NCI-H2196 (cell line): ENCODE results near the gene PLG.
"Not testable (repeated sequence)": the region's sequence is repeated elsewhere in the genome, so short reads cannot be mapped to it uniquely, and the experiment has no call there.

Source experiments
- DNase-seq: peaks from one replicate; lab custom pipeline; 2025; ENCODE audit not compliant: unreplicated experiment; lab: John Stamatoyannopoulos, UW

The PLG gene

GRCh38 chr6:160774399-160774798, 72.4 kb downstream of the PLG start:
- DNase-seq, result no peak

DNA sequence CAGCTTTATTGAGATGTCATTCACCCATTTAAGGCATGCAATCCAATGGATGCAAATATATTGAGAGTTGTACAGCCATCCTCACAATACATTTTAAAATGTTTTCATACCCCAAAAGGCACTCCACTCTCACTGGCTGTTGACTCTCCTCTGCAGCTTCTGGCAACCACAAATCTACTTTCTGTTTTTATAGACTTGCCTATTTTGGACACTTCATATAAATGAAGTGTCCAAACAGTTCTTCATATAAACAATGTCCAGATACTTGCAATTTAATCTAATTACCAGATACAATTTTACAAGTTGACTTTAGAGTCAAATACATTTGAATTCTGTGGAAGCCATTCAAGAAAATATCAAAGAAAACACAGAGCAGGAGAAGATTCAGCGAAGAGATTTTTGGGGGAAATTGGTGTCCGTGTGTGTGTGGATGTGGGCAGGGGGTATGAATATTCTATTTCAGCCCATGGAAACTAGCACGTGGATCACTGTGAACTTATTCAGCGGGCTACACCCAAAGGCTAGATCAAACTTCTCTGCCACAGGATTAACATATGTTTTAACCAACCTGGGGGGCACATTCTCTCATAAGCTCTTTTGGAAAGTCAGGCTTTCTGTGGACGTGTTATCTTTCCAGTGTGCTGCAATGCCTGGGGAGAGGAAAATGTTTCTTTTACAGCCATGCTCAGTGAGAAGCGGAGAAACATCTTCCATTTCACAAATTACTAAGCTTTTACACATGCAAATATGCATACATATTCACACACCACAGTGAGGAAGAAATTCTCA, 73.9 kb downstream of the PLG start:
- DNase-seq, result no peak

- not testable (repeated sequence) for DNase-seq
Observed at GRCh38 chr6:160779095-160779494, 77.1 kb downstream of the PLG start.

GRCh38 chr6:160780656-160781055, 78.6 kb downstream of the PLG start:
- DNase-seq, result not testable (repeated sequence)

DNA sequence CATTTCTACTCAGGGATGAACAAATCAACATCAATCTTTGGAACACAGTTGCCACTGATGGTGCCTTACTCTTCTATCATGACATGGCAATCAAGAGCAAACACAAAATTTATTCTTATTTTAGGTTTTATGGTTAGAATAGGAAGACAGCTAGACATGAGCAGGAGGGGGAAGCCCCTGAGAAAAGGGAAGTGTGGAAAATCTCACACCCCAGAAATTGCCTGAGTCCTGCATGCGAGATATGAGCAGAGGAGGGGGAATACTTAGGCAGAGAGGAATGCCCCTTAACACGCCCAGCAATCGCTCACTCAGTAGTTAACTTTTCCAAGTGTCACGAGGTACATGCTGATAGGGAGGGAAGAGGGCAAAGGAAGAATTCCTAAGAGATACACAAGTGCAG, 79.3 kb downstream of the PLG start:
- no peak for DNase-seq

DNA sequence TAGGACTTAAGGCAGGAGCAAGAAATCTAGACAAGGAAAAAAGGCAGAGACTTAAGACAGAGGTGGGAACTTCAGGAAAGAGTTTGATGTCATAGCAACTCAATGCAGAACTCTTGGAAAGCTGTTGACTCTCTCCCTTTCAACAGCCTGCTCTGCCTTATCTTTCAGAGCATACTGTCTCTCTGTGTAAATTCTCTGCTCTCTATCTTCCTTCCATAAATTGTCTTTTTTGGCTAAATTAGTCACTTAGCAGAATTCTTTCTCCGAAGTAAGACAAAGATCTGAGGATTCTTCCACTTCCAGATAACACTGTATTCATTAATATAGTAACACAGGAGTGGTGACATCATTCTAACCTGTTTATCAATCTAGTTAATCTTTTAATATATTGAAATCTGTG, 80.2 kb downstream of the PLG start:
- DNase-seq, result no peak

- no peak for DNase-seq
Observed at GRCh38 chr6:160783741-160784140, 81.7 kb downstream of the PLG start.

DNA sequence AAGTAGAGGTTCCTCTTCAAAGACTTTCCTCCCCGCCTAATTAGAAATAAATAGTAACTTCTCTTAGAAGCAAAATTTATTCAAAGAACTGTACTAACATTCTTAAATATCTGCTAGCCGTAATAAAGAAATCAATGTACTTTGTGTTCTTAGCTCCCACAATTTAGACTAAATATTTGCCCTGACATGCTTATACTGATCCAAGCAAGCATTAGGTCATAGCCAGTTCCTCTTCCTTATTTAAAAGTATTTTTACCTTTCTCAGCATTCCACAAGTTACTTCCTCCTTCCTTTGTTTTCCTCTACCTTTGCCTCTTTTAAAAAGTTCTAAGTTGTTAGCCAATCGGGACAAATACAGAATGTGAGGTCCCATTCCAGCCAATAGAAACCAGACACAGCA, 86.1 kb downstream of the PLG start:
- not testable (repeated sequence) for DNase-seq

- no peak for DNase-seq
Observed at GRCh38 chr6:160788806-160789205, 86.8 kb downstream of the PLG start.

DNA sequence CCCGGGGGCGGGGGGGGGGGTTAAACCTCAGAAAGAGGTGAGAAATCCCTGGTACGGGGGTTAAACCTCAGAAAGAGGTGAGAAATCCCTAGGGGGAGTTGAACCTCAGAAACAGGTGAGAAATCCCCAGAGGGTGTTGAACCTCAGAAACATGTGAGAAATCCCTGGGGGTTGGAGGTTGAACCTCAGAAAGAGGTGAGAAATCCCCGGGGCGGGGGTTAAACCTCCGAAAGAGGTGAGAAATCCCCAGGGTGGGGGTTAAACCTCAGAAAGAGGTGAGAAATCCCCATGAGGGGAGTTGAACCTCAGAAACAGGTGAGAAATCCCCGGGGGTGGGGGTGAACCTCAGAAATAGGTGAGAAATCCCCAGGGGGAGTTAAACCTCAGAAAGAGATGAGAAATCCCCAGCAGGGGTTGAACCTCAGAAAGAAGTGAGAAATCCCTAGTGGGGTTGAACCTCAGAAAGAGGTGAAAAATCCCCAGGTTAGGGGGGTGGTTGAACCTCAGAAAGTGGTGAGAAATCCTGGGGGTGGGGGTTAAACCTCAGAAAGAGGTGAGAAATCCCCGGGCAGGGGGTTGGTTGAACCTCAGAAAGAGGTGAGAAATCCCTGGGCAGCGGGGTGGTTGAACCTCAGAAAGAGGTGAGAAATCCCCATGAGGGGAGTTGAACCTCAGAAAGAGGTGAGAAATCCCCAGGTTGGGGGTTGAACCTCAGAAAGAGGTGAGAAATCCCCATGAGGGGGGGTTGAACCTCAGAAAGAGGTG, 87.4 kb downstream of the PLG start:
- DNase-seq, result no peak

DNA sequence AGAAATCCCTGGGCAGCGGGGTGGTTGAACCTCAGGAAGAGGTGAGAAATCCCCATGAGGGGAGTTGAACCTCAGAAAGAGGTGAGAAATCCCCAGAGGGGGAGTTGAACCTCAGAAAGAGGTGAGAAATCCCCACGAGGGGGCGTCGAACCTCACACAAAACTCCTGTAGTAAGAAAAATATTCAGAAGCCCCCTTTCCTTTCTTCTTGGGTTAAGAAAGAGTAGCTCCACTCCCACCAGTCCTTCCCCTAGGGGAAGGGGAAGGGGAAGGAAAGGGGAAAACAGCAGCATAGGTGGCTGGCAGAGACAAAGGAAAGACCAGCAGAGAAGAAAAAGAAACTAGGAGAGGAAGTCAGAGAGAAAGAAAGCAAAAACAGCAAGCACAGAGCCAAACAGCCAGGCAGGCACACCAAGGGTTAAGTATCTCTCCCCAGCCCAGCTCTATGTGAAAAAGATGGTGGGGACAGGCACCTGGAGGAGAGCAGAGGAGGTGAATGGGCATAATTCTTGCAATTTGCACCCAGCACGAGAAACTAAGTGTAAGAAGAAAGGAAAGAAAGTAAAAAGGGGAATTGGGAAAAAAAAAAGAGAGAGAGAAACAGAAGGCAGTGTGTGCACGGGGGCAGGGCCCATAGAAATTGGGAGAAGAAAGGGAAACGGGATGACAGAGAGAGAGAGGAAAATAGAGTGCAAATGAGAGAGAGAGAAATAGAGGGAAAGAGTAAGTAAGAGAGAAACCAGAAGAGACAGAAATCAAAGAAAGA, 88.2 kb downstream of the PLG start:
- no peak for DNase-seq

- no peak for DNase-seq
Observed at GRCh38 chr6:160791459-160791858, 89.4 kb downstream of the PLG start.

GRCh38 chr6:160791981-160792418, 90.0 kb downstream of the PLG start:
- no peak for DNase-seq

DNA sequence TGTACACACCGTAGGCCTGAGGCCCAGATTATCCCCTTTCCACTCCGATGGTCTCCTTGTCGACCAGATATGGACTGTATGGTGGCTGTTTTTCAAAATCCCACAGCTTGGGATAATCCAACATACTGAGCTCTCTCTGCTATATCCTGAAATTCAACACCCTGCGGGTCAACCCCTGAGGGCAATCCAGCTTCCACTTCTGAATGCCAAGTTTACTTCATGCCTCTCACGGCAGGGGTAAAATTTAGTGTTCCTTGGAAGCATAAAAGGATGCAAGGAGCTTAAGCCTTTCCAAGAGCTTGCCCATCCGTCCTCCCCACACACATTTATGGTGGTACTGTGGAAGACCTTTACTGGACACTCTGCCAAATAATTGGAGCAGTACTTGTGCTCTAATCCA, 90.7 kb downstream of the PLG start:
- DNase-seq, result no peak

GRCh38 chr6:160793652-160794051, 91.6 kb downstream of the PLG start:
- DNase-seq, result no peak

GRCh38 chr6:160795721-160796120, 93.7 kb downstream of the PLG start:
- DNase-seq, result no peak

DNA sequence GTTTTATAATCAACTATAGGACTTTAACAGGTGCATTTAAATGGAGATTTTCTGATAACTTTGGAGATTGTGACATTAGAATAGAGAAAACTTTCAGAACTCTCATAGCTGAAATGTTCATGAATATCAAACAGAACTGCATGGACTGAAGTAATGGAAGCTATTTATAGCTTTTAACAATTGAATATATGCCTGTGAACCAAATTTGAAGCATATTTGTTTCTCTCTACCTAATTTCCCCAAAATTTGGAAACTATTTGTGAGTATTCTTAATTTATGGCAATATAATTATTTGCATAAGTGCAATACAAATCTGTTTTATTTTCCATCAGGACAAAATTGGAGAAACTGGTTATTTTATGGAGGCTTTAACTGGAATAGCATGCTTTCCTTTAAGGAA, 96.6 kb downstream of the PLG start:
- DNase-seq, result no peak

DNA sequence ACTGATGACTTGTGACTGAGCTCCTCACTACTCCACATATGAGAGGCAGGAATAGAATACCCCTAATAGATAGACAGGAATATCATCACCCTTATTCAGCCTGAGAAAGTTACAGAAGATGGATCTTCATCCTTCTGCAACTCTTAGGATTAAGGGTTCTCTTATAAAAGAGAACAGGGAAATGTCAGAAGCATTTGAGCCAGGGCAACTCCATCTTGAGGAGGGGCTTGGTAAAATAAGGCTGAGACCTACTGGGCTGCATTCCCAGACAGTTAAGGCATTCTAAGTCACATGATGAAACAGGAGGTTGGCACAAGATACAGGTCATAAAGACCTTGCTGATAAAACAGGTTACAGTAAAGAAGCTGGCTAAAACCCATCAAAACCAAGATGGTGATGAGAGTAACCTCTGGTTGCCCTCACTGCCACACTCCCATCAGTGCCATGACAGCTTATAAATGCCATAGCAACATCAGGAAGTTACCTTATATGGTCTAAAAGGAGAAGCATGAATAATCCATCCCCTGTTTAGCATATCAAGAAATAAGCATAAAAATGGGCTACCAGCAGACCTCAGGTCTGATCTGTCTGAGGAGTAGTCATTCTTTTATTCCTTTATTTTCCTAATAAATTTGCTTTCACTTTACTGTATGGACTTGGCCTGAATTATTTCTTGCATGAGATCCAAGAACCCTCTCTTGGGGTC, 97.9 kb downstream of the PLG start:
- DNase-seq, result no peak

DNA sequence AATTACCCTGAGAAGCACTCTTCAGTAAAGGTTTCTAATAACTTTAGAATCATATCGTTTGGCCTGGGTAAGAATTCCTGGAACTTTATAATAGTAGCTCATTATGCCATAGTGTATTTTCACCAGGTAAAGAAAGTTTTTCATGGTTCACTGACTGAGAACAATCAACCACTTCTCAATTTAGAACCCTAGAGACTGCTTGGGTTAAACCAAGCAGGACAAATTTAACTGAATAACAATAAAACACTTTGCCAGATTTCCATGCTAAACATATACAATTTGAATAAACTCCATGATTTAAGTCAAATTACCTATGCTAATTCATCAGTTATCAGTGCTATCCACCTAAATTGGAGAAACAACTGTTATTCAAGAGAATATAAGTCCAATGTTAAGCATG, 99.4 kb downstream of the PLG start:
- DNase-seq, result no peak

DNA sequence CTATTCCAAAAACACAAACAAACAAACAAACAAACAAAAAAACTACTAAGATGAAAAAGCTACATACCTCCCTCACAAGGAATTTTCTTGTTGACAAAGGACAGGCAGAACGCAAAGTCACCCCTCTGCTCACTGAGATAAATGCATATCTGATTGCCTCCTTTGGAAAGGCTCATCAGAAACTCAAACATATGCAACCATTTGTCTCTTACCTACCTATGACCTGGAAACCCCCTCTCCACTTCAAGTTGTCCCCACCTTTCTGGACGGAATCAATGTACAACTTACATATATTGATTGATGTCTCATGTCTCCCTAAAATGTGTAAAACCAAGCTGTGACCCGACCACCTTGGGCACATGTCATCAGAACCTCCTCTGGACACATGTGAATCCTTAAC, 100.0 kb downstream of the PLG start:
- not testable (repeated sequence) for DNase-seq
